MM.1S (cell line): Measurements from ENCODE around the gene MRTFA.
A peak's percentile ranks its signal among the peaks of the same experiment; 100 is the strongest.

Experiments used
- DNase-seq: peaks from one replicate; pipeline ENCODE4 v3.0.0-alpha.2; 2015
- H2AFZ ChIP-seq: fragments of 300-600 bp; sonication (generic); 2 replicates; pipeline ENCODE4 v1.6.0; 2016; ENCODE audit warnings: antibody characterized with exemption, low read length
- H3F3A ChIP-seq: fragments of 300-600 bp; sonication (generic); 2 replicates; pipeline ENCODE4 v1.6.1; 2016; ENCODE audit warnings: mild to moderate bottlenecking, antibody characterized with exemption, low read length, moderate library complexity, mixed read lengths; ENCODE audit not compliant: insufficient read depth
- H3K27ac ChIP-seq: fragments of 300-600 bp; sonication (generic); 2 replicates; pipeline ENCODE4 v1.5.1; 2016; ENCODE audit warnings: mild to moderate bottlenecking, low read length
- H3K27me3 ChIP-seq: fragments of 300-600 bp; sonication (generic); replicated peaks from 2 replicates; pipeline ENCODE4 v1.6.0; 2016; ENCODE audit warnings: low read length; ENCODE audit not compliant: insufficient read depth
- H3K36me3 ChIP-seq: fragments of 300-600 bp; sonication (generic); replicated peaks from 2 replicates; pipeline ENCODE4 v1.6.1; 2016; ENCODE audit warnings: mild to moderate bottlenecking, low read length, mixed read lengths; ENCODE audit not compliant: insufficient read depth
- H3K4me1 ChIP-seq: fragments of 300-600 bp; sonication (generic); 2 replicates; pipeline ENCODE4 v1.6.1; 2016; ENCODE audit warnings: low read length, mixed read lengths
- H3K4me2 ChIP-seq: fragments of 300-600 bp; sonication (generic); 2 replicates; pipeline ENCODE4 v1.6.0; 2016; ENCODE audit warnings: low read depth, low read length
- H3K4me3 ChIP-seq: fragments of 300-600 bp; sonication (generic); 2 replicates; pipeline ENCODE4 v1.5.1; 2016; ENCODE audit warnings: low read length, mixed read lengths
- H3K79me2 ChIP-seq: fragments of 300-600 bp; sonication (generic); 2 replicates; pipeline ENCODE4 v1.6.1; 2016; ENCODE audit warnings: mixed run types, low read length, mixed read lengths
- H3K9ac ChIP-seq: fragments of 300-600 bp; sonication (generic); 2 replicates; pipeline ENCODE4 v1.6.1; 2016; ENCODE audit warnings: low read length, mixed read lengths
- H3K9me2 ChIP-seq: fragments of 300-600 bp; sonication (generic); replicated peaks from 2 replicates; pipeline ENCODE4 v1.6.1; 2016; ENCODE audit warnings: mild to moderate bottlenecking, low read length, mixed read lengths; ENCODE audit not compliant: insufficient read depth
- H3K9me3 ChIP-seq: fragments of 300-600 bp; sonication (generic); replicated peaks from 2 replicates; pipeline ENCODE4 v1.6.1; 2016; ENCODE audit warnings: mild to moderate bottlenecking, low read length, mixed read lengths; ENCODE audit not compliant: insufficient read depth
- H4K20me1 ChIP-seq: fragments of 300-600 bp; sonication (generic); 2 replicates; pipeline ENCODE4 v1.6.1; 2016; ENCODE audit warnings: mild to moderate bottlenecking, low read length, moderate library complexity, mixed read lengths; ENCODE audit not compliant: insufficient read depth
- EZH2 ChIP-seq: fragments of 300-600 bp; sonication (generic); optimal IDR thresholded peaks from 2 replicates; pipeline ENCODE3; 2017; ENCODE audit warnings: low read depth, mild to moderate bottlenecking, antibody characterized with exemption, low read length, mixed read lengths
- EZH2phosphoT487 ChIP-seq: fragments of 300-600 bp; sonication (generic); IDR thresholded peaks from 2 replicates; pipeline ENCODE4 v1.6.1; 2018; ENCODE audit warnings: antibody characterized with exemption, low read length
- TF ChIP-seq, protein P1 (sequence below): fragments of 300-600 bp; sonication (generic); IDR thresholded peaks from 2 replicates; pipeline ENCODE4 v1.5.1; 2016; ENCODE audit warnings: antibody characterized with exemption, low read length, mixed read lengths

Gene MRTFA

DNA sequence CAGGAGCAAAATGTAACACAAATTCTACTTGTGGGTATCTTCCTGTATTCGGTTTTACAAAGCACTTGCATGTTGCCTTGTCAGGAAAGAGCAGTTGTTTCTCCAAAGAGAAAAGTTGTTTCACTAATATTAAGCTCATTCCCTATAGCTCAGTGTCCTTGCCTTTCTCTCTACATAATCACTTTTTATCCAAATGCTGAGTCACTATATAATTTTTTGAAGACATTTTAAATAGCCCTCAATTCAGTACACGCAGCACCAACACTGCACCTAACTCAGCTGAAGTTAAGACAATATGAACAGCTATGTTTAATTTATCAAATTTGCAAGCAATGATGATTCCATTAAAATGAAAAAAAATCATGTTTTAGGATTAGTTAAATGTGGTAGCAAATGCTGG lies 14.5 kb upstream of the MRTFA start:
- no peaks in the 10 kb centered on the region for H3K9me3 ChIP-seq
- no peaks in the 10 kb centered on the region for H3K27me3 ChIP-seq
- H3K4me2 ChIP-seq = peak overlapping the region; percentile 97
- H3K27ac ChIP-seq = peak overlapping the region; percentile 86; the same call in 1 of the 2 replicates
- no peak for TF ChIP-seq EZH2phosphoT487
- TF ChIP-seq, protein P1, sequence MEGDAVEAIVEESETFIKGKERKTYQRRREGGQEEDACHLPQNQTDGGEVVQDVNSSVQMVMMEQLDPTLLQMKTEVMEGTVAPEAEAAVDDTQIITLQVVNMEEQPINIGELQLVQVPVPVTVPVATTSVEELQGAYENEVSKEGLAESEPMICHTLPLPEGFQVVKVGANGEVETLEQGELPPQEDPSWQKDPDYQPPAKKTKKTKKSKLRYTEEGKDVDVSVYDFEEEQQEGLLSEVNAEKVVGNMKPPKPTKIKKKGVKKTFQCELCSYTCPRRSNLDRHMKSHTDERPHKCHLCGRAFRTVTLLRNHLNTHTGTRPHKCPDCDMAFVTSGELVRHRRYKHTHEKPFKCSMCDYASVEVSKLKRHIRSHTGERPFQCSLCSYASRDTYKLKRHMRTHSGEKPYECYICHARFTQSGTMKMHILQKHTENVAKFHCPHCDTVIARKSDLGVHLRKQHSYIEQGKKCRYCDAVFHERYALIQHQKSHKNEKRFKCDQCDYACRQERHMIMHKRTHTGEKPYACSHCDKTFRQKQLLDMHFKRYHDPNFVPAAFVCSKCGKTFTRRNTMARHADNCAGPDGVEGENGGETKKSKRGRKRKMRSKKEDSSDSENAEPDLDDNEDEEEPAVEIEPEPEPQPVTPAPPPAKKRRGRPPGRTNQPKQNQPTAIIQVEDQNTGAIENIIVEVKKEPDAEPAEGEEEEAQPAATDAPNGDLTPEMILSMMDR = no peak
- no peak for TF ChIP-seq EZH2
- peak overlapping the region; percentile 81 for H3K4me3 ChIP-seq
- H2AFZ ChIP-seq = peak overlapping the region; percentile 57
- peaks cover 6% of the 10 kb centered on the region for H3K79me2 ChIP-seq
- H3K9me2 ChIP-seq = no peaks in the 10 kb centered on the region
- H4K20me1 ChIP-seq = no peaks in the 10 kb centered on the region
- no peak for DNase-seq
- no peaks in the 10 kb centered on the region for H3K36me3 ChIP-seq
- peak overlapping the region; percentile 92 for H3K9ac ChIP-seq
- H3K4me1 ChIP-seq = peaks cover 22% of the 10 kb centered on the region
- peaks cover 35% of the 10 kb centered on the region for H3F3A ChIP-seq

DNA sequence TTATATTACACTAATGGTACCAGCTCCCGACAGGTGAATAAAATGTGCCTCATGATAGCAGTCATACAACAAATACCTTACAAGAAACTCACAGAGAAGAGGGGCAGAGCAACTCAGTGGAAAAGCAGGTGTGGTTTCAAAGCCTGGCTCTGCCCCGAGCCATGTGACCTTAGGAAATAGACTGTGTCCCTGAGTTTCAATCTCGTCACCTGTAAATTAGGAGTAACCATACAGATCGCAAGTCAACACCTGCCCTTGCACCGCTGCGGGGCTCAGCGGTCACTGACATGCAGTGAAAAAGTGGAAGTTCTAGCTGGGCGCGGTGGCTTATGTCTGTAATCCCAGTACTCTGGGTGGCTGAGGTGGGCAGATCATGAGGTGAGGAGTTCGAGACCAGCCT lies 11.9 kb upstream of the MRTFA start:
- Histone ChIP-seq H4K20me1 (no peaks in the 10 kb centered on the region), H2AFZ (no peak overlapping the region; the same call in 1 of the 2 replicates), H3K4me1 (peaks cover 26% of the 10 kb centered on the region), H3K27me3 (no peaks in the 10 kb centered on the region), H3K79me2 (peaks cover 6% of the 10 kb centered on the region), H3F3A (peaks cover 35% of the 10 kb centered on the region), H3K4me3 (no peak overlapping the region; the same call in 1 of the 2 replicates), H3K9me2 (no peaks in the 10 kb centered on the region), H3K27ac (peak overlapping the region; percentile 89), H3K9ac (peak overlapping the region; percentile 33; the same call in 1 of the 2 replicates), H3K4me2 (peak overlapping the region; percentile 35), H3K9me3 (no peaks in the 10 kb centered on the region), H3K36me3 (no peaks in the 10 kb centered on the region)
- TF ChIP-seq EZH2phosphoT487 = no peak
- TF ChIP-seq, protein P1 = no peak
- TF ChIP-seq EZH2 = no peak
- DNase-seq = peak; percentile 90

DNA sequence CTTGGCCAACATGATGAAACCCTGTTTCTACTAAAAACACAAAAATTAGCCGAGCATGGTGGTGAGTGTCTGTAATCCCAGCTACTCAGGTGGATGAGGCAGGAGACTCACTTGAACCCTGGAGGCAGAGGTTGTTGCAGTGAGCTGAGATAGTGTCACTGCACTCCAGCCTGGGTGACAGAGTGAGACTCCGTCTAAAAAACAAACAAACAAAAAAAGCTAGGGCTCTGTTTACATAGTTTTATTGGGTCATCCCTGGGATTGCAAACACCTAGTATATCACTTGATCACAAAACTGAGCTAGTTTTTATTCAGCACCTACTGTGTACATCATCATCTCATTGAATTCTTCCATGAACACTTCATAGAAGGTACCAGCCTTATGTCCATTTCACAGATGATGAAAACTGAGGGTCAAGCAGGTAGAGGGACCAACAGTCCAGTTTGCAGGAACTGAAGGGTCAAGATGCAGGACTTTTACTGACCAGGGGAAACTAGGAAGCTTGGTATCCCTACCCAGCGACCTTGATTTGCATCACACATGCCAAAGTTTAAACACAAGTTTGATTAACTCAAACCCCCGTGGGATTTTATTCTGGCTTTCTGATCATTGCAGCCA lies 9.2 kb upstream of the MRTFA start:
- no peaks in the 10 kb centered on the region for H3K9me2 ChIP-seq
- peaks cover 18% of the 10 kb centered on the region for H3K4me1 ChIP-seq
- DNase-seq = no peak
- peak overlapping the region; percentile 85 for H2AFZ ChIP-seq
- no peaks in the 10 kb centered on the region for H3K36me3 ChIP-seq
- peaks cover 31% of the 10 kb centered on the region for H3F3A ChIP-seq
- no peaks in the 10 kb centered on the region for H3K9me3 ChIP-seq
- H3K27ac ChIP-seq = no peak overlapping the region
- H3K27me3 ChIP-seq = no peaks in the 10 kb centered on the region
- no peaks in the 10 kb centered on the region for H3K79me2 ChIP-seq
- TF ChIP-seq, protein P1 = no peak
- TF ChIP-seq EZH2phosphoT487 (no peak), EZH2 (no peak)
- peak overlapping the region; percentile 35; the same call in 1 of the 2 replicates for H3K4me2 ChIP-seq
- H3K9ac ChIP-seq = no peak overlapping the region
- no peaks in the 10 kb centered on the region for H4K20me1 ChIP-seq
- no peak overlapping the region for H3K4me3 ChIP-seq
